Hepatocyte (in vitro differentiated cells): ENCODE measurements around the gene NUTM2B.
"Not testable (repeated sequence)": the region's sequence is repeated elsewhere in the genome, so short reads cannot be mapped to it uniquely, and the experiment has no call there.

Source experiments
- EZH2 ChIP-seq: fragments of 200-600 bp; sonication (generic); IDR thresholded peaks from 2 replicates; pipeline ENCODE4 v1.6.1; 2016; ENCODE audit warnings: antibody characterized with exemption, mild to moderate bottlenecking, borderline replicate concordance
- EZH2phosphoT487 ChIP-seq: fragments of 200-600 bp; sonication (generic); IDR thresholded peaks from one replicate; pipeline ENCODE4 v1.6.1; 2018; ENCODE audit warnings: antibody characterized with exemption, mild to moderate bottlenecking, low read depth, moderate library complexity; ENCODE audit not compliant: unreplicated experiment, severe bottlenecking
- TF ChIP-seq, protein P1 (sequence below): fragments of 200-600 bp; sonication (generic); IDR thresholded peaks from 2 replicates; pipeline ENCODE4 v1.5.1; 2016; ENCODE audit warnings: antibody characterized with exemption, mild to moderate bottlenecking; ENCODE audit not compliant: poor library complexity

DNA sequence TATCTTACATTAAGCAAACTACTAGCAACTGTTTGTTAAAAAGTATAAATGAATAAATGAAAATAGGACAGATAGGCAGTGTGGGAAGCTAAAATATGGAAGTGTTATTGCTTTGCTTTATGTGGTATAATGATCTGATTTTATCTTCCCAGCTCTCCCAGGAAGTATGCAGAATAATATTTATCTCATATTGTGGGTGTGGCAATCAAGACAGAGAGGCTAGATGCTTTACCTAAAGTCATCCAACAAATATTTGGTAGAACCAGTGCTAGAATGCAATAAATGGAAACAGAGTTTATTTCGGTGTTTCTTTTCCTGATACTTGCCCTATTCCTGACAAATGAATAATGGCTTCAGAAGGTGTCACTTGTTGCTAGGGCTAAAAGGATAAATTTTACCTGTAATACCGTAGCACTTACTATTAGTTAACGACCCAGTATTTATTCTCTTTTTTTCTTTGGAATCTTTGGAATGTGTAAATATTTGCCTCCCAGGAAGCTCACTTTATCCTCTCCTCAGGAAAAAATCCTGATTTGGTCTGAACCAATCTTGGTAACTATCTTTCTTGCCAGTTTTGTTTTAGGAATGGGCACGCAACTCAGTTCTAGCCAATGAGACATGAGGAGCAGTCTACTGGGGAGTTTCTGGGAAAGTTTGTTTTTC lies 14.0 kb downstream of the NUTM2B start:
- TF ChIP-seq, protein P1, sequence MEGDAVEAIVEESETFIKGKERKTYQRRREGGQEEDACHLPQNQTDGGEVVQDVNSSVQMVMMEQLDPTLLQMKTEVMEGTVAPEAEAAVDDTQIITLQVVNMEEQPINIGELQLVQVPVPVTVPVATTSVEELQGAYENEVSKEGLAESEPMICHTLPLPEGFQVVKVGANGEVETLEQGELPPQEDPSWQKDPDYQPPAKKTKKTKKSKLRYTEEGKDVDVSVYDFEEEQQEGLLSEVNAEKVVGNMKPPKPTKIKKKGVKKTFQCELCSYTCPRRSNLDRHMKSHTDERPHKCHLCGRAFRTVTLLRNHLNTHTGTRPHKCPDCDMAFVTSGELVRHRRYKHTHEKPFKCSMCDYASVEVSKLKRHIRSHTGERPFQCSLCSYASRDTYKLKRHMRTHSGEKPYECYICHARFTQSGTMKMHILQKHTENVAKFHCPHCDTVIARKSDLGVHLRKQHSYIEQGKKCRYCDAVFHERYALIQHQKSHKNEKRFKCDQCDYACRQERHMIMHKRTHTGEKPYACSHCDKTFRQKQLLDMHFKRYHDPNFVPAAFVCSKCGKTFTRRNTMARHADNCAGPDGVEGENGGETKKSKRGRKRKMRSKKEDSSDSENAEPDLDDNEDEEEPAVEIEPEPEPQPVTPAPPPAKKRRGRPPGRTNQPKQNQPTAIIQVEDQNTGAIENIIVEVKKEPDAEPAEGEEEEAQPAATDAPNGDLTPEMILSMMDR: not testable (repeated sequence)
- TF ChIP-seq EZH2, EZH2phosphoT487: not testable (repeated sequence)
